NCI-H226 (cell line): ENCODE measurements around the gene PLXNB2.
A peak's percentile ranks its signal among the peaks of the same experiment; 100 is the strongest.

Source experiments
- DNase-seq: peaks from one replicate; pipeline ENCODE4 v3.0.0-alpha.2; 2015

The PLXNB2 gene

GRCh38 chr22:50249341-50250248 lies 57.9 kb downstream of the PLXNB2 start:
- DNase-seq: no peak

DNA sequence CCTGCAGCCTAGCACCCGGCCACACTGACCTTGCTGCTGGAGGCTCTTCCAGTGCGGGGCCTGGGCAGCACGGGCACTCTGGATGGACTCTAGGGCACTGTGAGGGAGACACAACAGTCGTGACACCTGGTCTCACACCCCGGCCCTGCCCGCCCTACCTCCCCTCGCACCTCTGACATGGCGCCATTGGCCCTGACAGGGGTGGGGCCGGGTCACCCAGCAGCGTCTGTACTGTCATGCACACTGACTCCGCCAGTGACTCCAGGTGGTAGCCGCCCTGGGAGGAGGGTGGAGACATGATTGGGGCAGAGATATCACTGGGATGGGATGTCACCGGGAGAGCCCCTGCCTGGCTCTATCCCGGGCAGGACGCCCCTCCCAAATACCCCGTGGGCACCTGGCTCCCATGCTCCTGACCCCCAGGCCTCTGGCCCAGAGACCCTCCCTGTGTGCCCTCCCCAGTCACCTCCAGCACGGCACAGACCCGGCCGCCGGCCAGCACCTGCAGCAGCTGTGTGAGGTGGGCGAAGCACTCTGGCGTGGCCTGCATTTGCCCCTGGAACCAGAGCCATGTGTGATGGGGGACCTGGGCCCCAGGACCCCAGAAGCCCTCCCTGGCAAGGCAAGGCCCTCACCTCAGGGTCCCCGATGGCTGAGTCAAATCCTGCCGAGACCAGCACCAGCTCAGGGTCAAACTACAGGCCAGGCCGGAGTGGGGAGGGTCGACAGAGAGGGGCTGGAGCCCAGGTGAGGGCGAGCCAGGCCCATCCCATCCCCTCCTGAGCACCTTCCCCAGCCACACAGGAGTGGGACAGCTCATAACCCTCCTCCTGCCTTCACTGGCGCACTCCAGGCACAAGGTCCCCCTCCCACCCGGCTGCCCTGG lies 59.0 kb downstream of the PLXNB2 start:
- DNase-seq: no peak

- peak; percentile 65 for DNase-seq
These were observed 59.7 kb downstream of the PLXNB2 start for GRCh38 chr22:50247748-50248147.

- no peak for DNase-seq
These were observed 60.9 kb downstream of the PLXNB2 start for GRCh38 chr22:50246242-50247175.

DNA sequence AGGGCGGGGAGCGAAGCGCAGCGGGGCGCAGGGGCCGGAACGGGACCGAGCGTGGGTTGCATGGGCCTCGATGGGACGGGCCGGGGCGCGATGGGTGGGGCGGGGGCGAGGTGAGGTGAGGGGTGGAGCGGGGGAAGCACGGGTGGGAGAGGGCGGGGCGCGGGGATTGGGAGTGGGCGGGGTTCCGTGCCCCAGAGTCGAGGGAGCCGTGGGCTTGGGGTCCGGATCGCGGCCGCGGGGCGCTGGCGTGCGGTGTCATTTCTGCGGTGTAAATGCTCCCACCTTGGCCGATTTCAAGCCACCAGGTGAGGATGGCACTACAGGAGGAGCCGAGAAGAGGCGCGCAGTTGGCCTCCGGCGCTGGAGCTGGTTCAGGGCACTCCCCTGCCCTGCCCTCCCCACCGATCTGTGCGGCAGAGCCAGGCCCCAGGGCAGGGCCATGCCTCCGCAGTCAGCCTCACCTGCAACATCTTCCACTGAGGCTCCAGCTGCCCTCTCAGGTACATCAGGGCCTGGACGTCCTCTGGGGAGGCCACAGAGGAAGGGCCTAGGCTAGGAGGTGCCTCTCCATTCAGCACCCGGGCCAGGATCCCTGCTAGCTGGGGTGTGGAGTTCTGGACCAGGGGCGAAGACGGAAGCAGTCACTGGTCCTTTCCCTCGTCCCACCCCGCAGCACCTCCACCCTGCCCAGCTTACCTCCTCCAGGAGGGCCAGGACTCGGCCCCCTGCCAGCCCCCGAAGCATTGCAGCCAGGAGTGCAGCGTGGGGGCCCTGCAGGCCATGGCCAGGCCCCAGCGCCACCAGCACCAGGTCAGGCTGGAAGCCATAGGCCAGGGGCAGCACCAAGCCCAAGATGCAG lies 62.0 kb downstream of the PLXNB2 start:
- DNase-seq: no peak

GRCh38 chr22:50244420-50245213 lies 62.8 kb downstream of the PLXNB2 start, which contains the start of gene TUBGCP6:
TSS of gene TUBGCP6 (minus strand) at chr22:50245023. CDS start at chr22:50244459, 564 bp downstream.
- peak; percentile 78 for DNase-seq

DNA sequence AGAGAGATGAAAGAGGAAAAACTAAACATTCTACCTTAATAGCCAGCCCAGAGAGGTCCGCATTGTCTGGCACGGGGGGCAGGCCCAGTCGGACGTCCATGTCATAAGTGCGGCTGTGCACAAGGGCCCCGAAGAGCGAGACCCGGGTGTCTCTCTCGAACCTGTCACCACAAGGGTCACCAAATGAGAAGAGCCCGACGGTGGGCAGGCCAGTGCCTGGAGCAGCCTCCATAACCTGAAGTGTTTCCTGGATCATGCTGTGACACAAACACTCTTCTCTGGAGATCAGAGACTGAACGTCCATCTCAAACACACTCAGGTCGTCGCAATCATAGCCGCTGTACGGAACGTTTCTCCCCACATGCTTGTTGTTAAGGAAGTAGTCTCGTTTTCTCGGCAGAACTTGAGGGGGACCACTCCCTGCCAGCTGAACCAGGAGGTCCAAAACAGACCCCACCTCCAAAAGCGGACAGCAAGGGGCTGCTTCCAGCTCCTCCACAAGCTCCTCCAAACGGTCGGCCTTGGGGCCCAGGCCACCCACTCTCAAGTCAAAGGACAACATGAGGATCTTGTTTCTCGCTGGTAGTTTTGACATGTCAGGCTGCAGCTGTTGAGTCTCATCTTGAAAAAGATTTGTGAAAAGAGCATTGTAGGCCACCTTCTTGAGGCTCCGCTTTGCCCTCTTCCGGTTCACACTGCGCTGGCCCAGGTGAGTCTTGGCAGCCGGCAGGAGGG lies 63.6 kb downstream of the PLXNB2 start:
- no peak for DNase-seq

DNA sequence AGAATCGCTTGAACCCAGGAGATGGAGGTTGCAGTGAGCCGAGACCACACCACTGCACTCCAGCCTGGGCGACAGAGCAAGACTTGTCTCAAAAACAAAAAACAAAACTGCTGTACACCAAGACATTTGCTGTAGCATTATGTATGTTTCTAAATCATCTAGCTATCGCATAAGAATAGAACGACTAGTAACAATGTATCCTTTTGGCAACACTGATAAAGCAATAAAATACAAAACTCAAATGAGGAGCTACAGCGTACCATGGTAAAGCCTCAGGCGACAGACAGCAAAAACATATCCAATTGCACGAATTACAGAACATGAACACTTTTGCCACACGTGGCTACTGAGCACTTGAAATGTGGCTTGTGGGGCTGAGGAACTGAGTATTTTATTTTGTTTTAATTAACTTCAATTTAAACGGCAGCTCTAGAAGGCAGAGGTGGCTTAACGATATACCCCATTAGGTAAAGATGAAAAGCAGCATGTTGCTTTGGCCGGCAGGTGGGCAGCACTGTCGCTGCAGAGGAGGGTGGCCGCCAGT lies 65.0 kb downstream of the PLXNB2 start:
- no peak for DNase-seq

DNA sequence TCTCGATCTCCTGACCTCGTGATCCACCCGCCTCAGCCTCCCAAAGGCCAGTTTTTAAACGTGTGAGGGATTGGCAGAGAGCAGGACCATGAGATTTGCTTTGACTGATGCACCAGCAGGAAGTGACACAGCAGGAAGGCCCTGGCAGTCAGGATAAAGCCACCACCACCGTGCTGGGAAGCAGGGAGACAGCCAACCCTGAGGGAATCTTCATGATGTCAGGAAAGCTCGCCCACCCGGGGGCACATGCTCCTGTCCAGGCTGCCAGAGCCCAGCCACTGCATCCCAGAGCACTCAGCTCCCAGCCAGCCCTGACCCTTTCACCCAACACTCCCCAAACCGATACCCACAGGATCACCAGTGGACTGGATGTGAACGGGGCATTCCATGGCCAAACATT lies 68.7 kb downstream of the PLXNB2 start:
- no peak for DNase-seq

- DNase-seq: no peak
These were observed 70.6 kb downstream of the PLXNB2 start for GRCh38 chr22:50236731-50237409.

GRCh38 chr22:50233223-50233622 lies 74.2 kb downstream of the PLXNB2 start:
- no peak for DNase-seq

- no peak for DNase-seq
These were observed 74.8 kb downstream of the PLXNB2 start for GRCh38 chr22:50232481-50233151.

GRCh38 chr22:50229370-50229769 lies 78.1 kb downstream of the PLXNB2 start:
- DNase-seq: no peak

- no peak for DNase-seq
These were observed 79.1 kb downstream of the PLXNB2 start for GRCh38 chr22:50228366-50228765.

DNA sequence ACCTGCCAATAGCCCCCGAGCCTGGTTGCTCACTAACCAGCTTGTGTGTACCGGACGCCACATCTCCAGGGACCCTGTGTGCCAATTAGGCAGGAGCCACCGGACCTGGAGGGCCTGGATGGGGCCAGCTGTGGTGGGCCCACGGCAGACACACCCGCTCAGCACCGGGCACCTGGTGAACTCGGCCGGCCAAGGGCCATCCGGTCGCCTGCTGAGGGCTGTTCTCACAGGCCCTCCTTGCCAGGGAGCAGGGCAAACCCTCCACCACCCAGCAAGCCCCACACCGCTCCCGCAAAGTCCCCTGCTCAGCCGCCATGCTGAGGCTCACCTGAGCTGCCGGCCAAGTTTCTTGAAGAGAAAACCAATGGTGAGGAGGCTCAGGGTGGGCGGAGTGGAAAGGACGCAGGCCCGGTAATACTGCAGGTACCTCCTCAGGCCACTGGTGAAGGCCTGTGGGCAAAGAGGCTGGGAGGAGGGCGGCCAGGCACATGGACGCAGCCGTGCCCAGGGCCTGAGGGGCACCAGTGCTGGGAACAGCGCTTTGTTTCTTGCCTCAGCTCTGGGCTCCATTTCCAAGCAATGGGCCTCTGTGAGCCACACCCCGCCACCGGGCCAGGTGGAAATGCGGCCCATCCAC lies 79.7 kb downstream of the PLXNB2 start:
- DNase-seq: no peak

DNA sequence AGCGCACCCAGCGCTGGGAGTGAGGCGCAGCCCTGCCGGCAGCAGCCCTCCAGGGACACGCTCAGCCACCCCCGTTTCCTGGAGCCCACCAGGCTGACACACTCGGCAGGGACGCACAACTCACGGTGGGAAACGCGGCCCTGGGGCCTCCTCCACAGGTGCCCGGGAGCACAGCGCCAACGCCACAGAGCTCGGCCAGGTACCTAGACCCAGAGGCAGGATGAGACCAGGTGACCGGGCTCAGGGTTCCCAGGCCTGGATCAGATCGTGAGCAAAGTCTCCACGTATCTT lies 80.6 kb downstream of the PLXNB2 start:
- no peak for DNase-seq

DNA sequence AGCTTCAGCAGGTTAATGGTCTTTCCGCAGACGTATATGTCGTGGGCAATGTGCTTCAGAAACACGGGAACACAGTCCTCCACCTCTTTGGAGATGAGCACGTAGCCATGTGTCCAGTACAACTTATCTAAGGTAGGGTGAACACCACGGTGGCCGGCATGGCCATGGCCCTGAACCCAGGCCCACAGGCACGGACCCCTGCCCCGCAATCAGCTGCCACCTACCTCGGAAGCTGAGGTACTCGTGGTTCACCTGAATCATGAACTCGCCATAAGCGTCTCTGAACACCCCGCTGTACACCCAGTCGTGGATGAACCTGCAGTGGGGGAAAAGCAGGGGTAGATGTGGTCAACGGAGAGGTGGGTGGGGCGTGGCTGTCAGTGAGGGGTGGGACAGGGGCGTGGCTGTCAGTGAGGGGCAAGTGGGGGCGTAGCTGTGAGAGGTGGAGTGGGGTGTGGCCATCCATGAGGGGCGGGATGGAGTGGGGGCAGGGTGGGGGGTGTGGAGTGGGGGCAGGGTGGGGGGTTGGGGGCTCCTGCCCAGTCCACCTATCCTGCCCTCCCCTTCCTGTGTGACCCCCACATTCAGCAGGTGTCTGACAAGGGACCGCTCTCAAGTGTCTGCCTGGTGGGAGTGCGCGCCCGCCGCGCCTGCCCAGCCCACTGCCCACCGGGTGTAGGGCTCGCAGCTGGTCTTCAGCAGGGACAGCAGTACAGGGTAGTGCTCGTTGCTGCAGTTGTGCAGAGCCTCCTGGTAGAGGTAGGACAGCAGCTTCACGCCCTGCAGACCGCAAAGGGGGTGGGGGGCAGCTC lies 81.2 kb downstream of the PLXNB2 start:
- no peak for DNase-seq
